Gastroesophageal sphincter (tissue), 4 donors: ENCODE measurements around the gene PTPN1. TPM values are rescaled to one million over a fixed set of nuclear protein-coding genes. Genes with fewer than 3 reads are reported as not detected.
"Not testable (repeated sequence)": the region's sequence is repeated elsewhere in the genome, so short reads cannot be mapped to it uniquely, and the experiment has no call there.

Experiments
- ATAC-seq: fragments of 150-250 bp; one replicate; pipeline ENCODE4 v1.9.1; 2016; ENCODE audit warnings: mild to moderate bottlenecking, moderate library complexity
- H3K27ac ChIP-seq, 4 donors: fragments of 200-600 bp; sonication (generic) in 3 of 4; 1 replicate in 3 of 4; 2 replicates in 1 of 4; pipeline ENCODE4 v1.5.1; 2016 to 2019
- H3K27me3 ChIP-seq: fragments of 200-600 bp; sonication (generic); one replicate; pipeline ENCODE4 v1.5.1; 2019
- H3K36me3 ChIP-seq, 2 donors: fragments of 200-600 bp; sonication (generic); one replicate each; pipeline ENCODE4 v1.5.1; 2019; ENCODE audit warnings: control low read depth in 1 of 2
- H3K4me1 ChIP-seq, 3 donors: fragments of 200-600 bp; sonication (generic); 1 replicate in 2 of 3; 2 replicates in 1 of 3; pipeline ENCODE4 v1.5.1; 2016 to 2019; ENCODE audit warnings: control low read depth in 2 of 3
- H3K4me3 ChIP-seq, 2 donors: fragments of 200-600 bp; sonication (generic); one replicate each; pipeline ENCODE4 v1.5.1; 2019; ENCODE audit warnings: mild to moderate bottlenecking in 1 of 2, moderate library complexity in 1 of 2
- H3K9me3 ChIP-seq, 3 donors: fragments of 200-600 bp; sonication (generic); one replicate each; pipeline ENCODE4 v1.5.1; 2017 to 2019; ENCODE audit warnings: control low read depth in 2 of 3
- CTCF ChIP-seq, 4 experiments: fragments of 200-600 bp in 2 of 4; fragments of 450-650 bp in 2 of 4; sonication (generic) in 1 of 4; IDR thresholded peaks; one replicate each; pipeline ENCODE4 v1.5.1; 2017 to 2019; ENCODE audit warnings: antibody characterized with exemption in 4 of 4, mild to moderate bottlenecking in 2 of 4, moderate library complexity in 2 of 4
- EP300 ChIP-seq: sonication (generic); formaldehyde crosslinking; IDR thresholded peaks from one replicate; pipeline ENCODE4 v1.6.1; 2017; ENCODE audit warnings: antibody characterized with exemption, mild to moderate bottlenecking
- POLR2A ChIP-seq, 2 donors: fragments of 450-650 bp; IDR thresholded peaks; one replicate each; pipeline ENCODE4 v1.6.1; 2017; ENCODE audit warnings: antibody characterized with exemption in 2 of 2, mild to moderate bottlenecking in 2 of 2, moderate library complexity in 1 of 2
- POLR2AphosphoS5 ChIP-seq: sonication (generic); formaldehyde crosslinking; IDR thresholded peaks from one replicate; pipeline ENCODE4 v1.6.1; 2017; ENCODE audit warnings: antibody characterized with exemption
- WGBS, 2 donors: methylation state at CpG; one replicate each; pipeline ENCODE4 v1.1.5; 2018; ENCODE audit warnings: low coverage in 1 of 2; 5-methylcytosine and 5-hydroxymethylcytosine counted together
- total RNA-seq, 4 donors: library from RNA; depleted of rRNA; stranded (reverse); fragments of >200 nt; gene quantifications; one replicate each; pipeline ENCODE4 v1.1.0, GENCODE V29; 2016

The PTPN1 gene
- total RNA-seq, 4 donors from 2014 or later = 27.6 to 43.6 (median 38.4) TPM

- no peak for ATAC-seq
- WGBS, 2 donors = 81 to 86% methylated on average over 1 to 3 of the region's 3 CpGs
Observed at GRCh38 chr20:50506270-50506579, 4.0 kb upstream of the PTPN1 start.

GRCh38 chr20:50507745-50508144 lies 2.4 kb upstream of the PTPN1 start:
- H3K27me3 ChIP-seq, H3K9me3 ChIP-seq, ATAC-seq, H3K27ac ChIP-seq, H3K4me3 ChIP-seq, H3K36me3 ChIP-seq: not testable (repeated sequence)
- H3K4me1 ChIP-seq = peaks cover 3 to 51% (median 5%) of the 10 kb centered on the region in 3 donors
- 76 to 94% methylated on average over 2 to 3 of the region's 5 CpGs for WGBS, 2 donors

More at GRCh38 chr20:50506270-50506579, 4.0 kb upstream of the PTPN1 start:
- no peak overlapping the region for H3K4me3 ChIP-seq
- H3K27ac ChIP-seq = no peak overlapping the region
- H3K4me1 ChIP-seq = peaks cover 0 to 35% (median 5%) of the 10 kb centered on the region in 3 donors
- no peaks in the 10 kb centered on the region for H3K9me3 ChIP-seq
- H3K27me3 ChIP-seq = no peaks in the 10 kb centered on the region
- TF ChIP-seq CTCF (IDR thresholded peaks at IDR 0.05) (no peak), POLR2AphosphoS5 (no peak), POLR2A (IDR thresholded peaks at IDR 0.05) (no peak), EP300 (no peak)
- H3K36me3 ChIP-seq = no peaks in the 10 kb centered on the region

- Histone ChIP-seq H3K36me3 (no peaks in the 10 kb centered on the region), H3K27ac (no peak overlapping the region), H3K4me1 (peaks cover 3 to 52% (median 9%) of the 10 kb centered on the region in 3 donors), H3K27me3 (no peaks in the 10 kb centered on the region), H3K4me3 (no peak overlapping the region), H3K9me3 (no peaks in the 10 kb centered on the region)
- WGBS, 2 donors = 59 to 75% methylated on average over 3 to 8 of the region's 9 CpGs
- no peak for ATAC-seq
- TF ChIP-seq CTCF (IDR thresholded peaks at IDR 0.05) (no peak), POLR2A (IDR thresholded peaks at IDR 0.05) (no peak), POLR2AphosphoS5 (no peak), EP300 (no peak)
Observed at GRCh38 chr20:50508171-50508755, 1.9 kb upstream of the PTPN1 start.

- Histone ChIP-seq H3K4me1 (peaks cover 7 to 60% (median 14%) of the 10 kb centered on the region in 3 donors), H3K27ac (peak overlapping the region; percentile 87 to 93 (median 90)), H3K27me3 (no peaks in the 10 kb centered on the region), H3K36me3 (no peaks in the 10 kb centered on the region), H3K9me3 (no peaks in the 10 kb centered on the region), H3K4me3 (peak overlapping the region; percentile 71 to 99)
- TF ChIP-seq EP300 = no peak
- no peak for TF ChIP-seq POLR2A (IDR thresholded peaks at IDR 0.05)
- TF ChIP-seq CTCF (IDR thresholded peaks at IDR 0.05) = no peak
- TF ChIP-seq POLR2AphosphoS5 = no peak
- no peak for ATAC-seq
- WGBS, 2 donors = 6 to 10% methylated on average over 6 to 17 of the region's 32 CpGs
Observed at GRCh38 chr20:50510706-50511542, 741 bp downstream of the PTPN1 start.

GRCh38 chr20:50512323-50512722 lies 2.1 kb downstream of the PTPN1 start:
- TF ChIP-seq EP300 = no peak
- TF ChIP-seq CTCF (IDR thresholded peaks at IDR 0.05) = no peak
- TF ChIP-seq POLR2A (IDR thresholded peaks at IDR 0.05) = no peak
- no peak for TF ChIP-seq POLR2AphosphoS5
- ATAC-seq = no peak
- Histone ChIP-seq H3K27ac (peak overlapping the region in 1 of 4 donors; percentile 48), H3K27me3 (no peaks in the 10 kb centered on the region), H3K9me3 (no peaks in the 10 kb centered on the region), H3K4me1 (peaks cover 7 to 74% (median 14%) of the 10 kb centered on the region in 3 donors), H3K36me3 (no peaks in the 10 kb centered on the region), H3K4me3 (peak overlapping the region in 1 of 2 donors; percentile 71)
- WGBS, 2 donors = 55 to 58% methylated on average over 1 of the region's 1 CpG
